Suppressor macrophage treated with lipopolysaccharide for 1 hour (primary cell): Measurements from ENCODE around the gene TSPOAP1.
A peak's percentile ranks its signal among the peaks of the same experiment; 100 is the strongest.

Source experiments
- DNase-seq, 3 donors: peaks; one replicate each; pipeline ENCODE4 v3.0.0-alpha.2; 2020 to 2022

Gene TSPOAP1

DNA sequence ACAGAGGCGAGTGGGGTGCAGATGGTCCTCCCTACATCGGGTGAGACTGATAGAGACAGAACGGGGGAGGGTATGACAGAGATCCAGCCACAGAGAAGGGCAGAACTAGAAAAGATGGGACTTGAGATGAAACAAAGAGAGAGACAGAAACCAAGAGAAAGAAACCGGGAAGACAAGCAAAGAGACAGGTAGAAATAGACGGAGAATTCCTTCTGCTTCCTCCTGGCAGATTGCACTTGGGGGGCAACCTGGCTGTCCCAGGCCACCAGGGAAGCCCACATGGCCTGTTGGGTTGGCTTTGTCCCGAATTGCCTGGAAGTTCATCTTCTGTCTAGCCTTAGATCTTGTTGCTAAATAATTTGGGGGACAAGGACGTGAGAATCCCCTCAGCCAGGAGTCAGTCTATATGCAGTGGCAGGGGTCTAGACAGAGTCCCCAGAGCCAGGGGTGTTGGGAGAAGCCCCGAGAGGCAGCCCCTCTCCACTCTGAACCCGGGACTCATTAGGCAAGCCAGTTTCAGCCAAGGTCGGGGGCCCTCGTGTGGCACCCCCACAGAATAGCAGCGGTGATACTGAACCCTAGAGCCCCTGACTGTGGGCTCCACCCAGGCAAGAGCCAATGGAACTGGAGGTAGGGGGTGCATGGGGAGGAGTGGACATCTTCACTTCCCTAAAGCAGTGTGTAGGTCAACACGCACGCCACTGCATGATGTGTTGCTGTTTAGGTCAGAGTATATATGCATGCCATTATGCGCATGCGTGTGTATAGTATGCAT is 627 bp upstream of the TSPOAP1 start:
- DNase-seq = peak; percentile 88 to 92 (median 90)

DNA sequence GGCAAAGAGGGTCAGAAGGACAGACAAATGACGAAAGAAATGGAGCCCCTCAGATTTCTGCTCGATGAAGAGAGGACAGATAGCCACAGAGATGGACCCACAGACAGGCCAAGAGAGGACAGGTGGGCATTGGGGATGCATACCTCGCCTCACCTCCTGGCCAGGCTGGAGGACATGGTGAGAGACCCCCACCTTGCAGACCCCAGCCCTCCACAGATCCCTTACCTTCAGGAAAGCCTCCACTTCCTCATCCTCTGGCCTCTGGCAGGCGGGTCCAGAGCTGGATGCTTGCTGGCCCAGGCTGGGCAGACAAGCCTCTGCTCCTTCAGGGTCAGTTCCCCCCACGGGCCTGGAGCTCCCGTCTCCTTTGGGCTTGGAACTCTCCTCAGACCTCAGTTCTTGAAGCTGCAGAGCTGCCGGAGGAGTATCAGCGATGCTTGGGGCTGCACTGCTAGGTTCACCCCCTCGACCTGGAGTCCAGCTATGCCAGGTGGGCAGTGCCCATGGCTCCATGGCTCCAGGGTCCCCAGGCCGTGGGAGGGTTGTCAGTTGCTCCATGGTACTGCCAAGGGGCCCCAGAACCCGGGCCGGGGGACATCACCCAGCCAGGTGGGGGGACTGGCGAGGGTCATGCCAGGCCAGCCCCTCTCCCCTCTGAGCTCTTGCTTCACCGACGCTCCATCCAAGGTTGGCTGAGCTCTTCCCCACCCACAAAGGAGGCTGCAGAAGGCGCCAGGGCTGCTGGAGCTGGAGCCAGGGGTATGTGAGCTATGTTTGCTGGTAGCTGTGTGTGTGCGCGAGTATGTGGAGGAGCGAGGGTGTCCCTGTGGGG is 1.0 kb downstream of the TSPOAP1 start:
- DNase-seq = peak in 2 of 3 donors; percentile 21 to 46

DNA sequence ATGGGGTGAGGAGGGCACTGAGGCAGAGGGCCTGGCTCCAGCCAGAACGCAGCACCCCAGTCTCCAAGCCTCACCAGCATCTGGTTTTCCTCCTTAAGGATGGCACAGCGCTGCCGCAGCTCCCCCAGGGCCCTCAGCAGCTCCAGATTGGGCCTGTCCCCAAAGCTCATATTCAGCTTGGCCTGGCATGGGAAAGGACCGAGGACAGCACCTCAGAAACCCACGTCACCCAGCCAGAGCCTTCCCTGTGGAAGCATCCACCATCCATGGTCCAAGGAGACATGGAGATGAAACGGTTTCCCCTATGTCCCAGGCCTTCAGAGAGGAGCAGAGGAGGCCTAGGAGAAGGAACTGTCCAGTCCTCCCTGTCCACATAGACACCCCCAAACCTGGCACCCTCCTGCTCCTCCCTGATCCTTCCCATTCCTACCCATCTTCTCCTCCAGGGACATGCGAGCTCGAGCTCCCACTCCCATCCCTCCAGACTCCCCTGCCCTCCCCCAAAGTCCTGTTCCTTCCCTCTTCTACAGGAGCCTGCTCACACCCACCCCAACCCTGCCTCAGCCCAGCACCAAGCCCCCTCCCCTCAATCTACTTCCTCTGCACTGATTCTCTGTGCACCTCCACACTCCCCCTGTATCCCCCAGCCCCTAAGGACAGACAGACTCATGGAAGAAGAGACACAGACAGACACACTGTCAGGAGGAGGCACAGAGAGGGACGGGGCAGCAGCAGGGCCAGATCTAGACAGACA is 1.8 kb downstream of the TSPOAP1 start:
- no peak for DNase-seq

DNA sequence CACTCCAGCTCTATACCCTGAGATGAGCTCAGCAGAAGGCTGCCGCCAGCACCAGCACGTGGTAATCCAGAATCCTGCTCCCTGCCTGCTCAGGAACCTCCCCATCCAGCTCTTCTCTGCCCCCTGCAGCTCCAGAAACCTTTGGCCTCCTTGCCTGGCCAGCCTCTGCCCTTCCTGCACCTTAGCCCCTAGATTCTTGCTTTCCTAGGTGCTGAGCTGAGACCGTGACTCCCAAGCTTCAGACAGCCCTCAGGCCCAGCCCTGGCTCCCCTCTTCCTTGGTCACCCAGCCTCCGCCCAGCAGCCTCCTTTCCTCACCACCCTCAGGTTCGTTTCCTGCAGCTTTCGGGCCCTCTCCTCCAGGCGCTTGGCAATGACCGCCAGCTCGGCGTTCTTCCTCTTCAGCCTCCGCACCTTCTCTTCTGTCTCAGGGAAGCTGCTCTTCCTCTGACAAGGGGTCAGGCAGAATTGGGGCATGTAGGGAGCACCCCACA is 2.6 kb downstream of the TSPOAP1 start:
- peak in 2 of 3 donors; percentile 23 to 44 for DNase-seq

DNA sequence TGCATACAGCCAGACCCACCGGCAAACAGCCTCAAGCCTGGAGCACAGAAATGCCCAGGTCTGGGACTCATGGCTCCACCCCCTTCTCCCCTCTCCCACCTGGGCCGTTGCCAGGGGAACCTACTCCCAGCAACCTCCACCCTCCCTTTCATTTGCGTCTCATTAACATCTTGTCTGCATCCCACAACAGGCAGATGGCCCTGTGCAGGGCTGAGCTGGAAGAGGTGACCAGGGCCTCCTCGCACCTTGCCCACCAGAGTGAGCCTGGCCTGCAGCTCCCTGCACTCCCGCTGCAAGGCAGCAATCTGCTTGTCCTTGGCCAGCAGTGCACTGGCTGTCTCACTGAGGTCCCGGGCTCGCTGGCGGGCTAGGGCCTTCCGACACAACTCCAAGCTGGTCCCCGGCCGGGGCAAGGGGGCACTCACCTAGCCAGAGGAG is 3.3 kb downstream of the TSPOAP1 start:
- no peak for DNase-seq

DNA sequence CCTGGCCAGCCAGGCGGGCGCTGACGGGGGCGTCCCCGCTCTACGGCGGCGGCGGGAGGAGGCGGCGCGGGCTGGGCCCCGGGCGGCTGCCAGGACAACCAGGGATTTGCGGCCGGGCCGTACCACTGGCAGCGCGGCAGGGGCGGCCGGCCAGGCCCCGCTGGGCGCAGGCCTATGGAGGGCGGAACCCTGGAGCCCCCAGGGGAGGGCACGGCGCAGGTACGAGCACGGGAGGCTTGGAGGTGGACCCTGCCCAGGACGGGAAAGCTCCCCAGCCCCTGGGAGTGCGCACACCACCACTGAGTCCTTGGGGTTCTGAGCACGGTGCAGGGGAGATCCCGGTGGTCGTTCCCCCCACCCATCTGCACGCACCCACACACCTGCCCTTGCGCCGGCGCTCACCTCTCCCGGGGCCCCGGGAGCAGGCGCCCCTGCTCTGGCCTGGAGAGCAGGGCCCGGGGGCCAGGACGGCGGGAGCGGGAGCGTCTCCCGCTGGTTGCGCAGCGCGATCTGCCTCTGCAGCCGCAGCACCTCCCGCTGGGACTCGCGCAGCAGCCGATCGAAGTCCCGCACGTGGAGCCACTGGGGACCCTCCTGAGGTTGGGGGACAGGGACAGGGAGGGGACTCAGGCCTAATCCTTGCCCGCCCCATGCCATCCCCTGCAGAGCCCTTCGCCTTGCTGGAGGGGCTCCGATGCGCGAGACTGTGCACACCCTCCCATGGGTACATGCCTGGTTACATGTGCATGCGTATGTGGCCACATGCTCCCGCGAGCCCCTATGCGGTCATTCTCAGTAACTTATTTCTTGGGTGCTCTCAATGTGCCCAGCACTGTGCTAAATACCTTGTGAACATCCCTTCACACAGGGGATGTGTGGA is 3.9 kb downstream of the TSPOAP1 start:
- peak in 1 of 3 donors; percentile 46 for DNase-seq

DNA sequence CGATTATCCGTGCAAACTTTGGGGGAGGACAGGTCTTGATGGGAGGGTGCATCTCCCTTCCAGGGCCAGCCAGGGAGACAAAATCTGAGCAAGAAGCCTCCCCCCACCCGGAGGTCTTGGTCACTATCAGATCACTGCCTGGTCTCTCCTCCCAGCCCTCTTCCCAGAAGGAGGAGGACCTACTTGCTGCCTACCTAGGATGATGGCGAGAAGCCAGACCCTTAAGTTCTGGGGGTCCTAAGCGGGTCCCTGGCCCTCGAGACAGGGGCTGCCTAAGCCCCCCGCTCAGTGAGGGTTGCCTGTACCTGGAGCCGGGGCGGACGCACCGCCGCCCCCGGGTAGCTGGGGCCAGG is 4.6 kb downstream of the TSPOAP1 start:
- DNase-seq = no peak

DNA sequence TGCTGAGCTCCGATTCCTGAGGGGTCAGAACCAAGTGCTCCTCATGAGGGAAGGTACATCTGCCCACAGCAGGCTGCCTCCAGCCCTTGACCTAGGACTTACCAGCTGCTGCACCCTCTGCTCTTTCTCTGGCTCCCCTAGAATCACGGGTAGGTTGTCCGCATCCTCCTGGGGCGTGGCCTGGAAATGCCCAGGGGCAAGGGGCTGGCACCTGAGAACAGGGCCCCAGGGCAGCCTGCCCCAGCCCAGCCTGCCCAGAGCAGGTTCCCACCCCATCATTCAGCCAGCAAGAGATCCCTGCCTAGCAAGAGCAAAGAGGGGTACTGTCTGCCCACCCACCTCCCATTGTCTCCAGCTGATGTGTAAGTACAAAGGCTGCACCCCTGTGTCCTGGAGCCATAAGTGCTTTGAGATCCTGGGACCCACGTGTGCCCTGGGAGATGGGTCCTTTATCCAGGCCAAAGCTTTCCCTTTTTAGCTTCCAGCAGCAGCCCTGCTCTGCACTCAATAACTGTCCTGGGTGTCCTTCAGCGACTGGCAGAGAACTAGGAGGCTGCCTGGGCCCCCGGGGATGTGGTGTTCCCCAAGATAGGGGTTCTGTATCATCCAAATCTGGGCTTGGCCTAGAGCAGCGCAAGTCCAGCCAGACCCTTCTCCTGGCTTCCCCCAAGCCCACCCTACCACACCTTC is 5.1 kb downstream of the TSPOAP1 start:
- no peak for DNase-seq

DNA sequence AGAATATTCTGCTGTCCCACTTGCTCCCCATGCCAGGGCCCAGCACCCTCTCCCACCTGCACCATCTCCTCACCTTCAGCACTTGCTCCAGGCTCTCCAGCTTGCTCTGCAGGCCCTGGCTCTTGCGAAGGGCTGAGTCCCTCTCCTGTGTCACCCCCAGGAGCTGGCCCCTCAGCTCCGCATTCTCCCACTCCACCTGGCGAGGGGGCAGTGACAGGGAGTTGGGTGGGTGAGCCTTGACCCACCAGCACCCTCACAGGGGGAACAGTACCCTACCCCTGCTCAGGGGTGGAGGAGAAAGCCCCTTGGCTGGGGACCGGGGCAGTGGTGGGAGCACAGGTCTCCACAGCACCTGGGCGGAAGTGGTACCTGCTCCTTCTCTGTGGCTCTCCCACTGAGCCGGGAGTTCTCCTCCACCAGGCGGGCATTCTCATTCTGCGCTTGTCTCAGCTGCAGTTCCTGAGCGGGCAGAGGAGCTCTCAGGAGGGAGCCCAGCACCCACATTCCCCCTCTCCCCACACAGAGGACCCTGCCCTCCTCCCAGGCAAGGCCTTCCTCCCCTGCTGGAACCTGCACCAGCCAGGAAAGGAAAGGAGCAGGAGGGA is 5.9 kb downstream of the TSPOAP1 start:
- DNase-seq = no peak

DNA sequence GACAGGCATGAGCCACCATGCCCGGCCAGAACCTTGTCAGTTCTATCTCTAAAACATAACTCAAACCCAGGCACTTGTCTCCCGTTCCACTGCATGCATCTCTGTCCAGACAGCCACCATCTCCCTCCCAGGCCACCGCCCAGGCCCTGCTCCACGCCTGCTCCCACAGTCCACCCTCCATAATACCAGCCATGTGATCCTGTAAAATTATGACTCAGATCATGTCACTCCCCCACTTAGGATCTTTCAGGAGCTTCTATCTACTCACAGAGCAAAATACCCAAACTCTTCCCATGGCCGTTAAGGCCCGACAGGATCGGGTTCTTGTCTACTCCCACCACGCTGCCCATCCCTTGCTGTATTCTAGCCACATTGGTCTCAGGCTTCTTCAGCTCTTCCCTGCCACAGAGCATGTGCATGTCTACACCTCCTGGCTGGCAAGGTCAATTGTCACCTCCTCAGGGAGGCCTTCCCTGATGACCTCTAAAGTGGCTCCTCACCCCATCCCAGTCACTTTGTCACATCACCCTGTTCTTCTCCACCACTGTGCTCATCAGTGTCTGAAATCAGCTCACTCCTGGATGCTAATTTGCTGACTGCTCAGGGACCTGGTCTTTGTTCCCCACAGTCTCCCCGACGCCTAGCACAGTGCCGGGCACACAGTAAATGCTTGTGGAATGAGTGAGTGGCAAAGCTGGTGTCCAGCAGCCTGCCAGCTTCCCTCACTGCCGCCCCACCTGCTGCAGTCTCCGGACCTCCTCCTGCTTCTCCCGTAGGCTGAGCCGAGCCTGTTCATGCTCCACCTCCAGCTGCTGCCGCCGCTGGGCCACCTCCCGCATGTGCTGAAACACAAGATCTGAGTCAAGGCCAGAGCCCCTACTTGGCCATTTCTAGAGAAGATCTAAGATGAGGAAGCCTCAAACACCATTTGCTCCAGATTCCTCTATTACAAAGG is 6.7 kb downstream of the TSPOAP1 start:
- DNase-seq = peak in 1 of 3 donors; percentile 29

DNA sequence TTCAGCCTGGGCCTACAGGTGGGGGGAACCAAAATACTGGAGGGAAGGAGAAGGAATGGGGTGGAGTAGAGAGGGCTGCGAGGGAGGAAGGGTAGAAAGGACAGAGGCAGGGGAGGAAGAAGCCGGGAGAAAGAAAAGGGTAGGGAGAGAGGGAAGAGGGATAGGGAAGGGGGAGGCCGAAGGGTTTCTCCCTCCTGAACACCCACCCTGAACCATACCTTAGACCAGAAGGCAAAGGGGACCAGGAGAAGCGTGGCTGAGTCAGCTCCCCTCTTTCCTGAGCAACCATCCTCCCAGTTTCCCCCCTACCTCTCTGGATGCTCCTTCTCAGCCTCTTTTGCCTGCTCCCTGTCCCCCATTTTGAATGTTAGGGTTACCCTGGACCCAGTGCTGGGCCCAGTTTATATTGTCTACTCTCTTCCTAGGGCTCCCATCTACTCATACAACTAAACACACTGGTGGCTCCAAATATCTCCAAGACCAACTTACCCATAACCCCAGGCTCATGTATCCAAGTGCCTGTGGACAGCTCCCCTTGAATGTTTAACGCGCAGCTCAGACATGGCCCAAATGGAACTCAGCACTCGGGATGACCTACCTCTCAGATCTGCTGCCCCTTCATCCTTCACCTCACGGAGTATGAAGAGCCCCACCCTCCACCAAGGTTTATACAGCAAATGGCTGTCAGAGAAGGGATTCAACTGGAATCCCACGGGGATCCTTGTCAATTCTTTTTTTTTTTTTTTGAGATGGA is 7.8 kb downstream of the TSPOAP1 start:
- DNase-seq = no peak

DNA sequence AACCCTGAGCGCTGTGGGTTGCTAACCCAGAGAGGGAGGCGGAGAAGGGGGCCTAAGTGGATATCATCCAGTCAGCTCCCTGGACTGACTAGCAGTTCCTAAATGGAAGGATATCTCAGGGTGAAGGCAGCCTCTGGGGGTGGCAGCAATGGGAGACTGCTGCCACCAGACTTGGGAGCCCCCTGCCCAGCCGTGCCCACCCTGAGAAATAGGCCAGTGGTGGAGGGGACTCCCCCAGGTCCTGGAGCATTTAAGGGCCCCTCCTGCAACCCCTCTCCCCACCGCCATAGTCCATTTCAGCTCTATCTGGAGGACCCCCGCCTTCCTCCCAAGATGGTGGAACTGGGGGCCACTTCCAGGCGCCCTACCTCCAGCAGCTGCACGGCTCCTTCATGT is 8.4 kb downstream of the TSPOAP1 start:
- no peak for DNase-seq

DNA sequence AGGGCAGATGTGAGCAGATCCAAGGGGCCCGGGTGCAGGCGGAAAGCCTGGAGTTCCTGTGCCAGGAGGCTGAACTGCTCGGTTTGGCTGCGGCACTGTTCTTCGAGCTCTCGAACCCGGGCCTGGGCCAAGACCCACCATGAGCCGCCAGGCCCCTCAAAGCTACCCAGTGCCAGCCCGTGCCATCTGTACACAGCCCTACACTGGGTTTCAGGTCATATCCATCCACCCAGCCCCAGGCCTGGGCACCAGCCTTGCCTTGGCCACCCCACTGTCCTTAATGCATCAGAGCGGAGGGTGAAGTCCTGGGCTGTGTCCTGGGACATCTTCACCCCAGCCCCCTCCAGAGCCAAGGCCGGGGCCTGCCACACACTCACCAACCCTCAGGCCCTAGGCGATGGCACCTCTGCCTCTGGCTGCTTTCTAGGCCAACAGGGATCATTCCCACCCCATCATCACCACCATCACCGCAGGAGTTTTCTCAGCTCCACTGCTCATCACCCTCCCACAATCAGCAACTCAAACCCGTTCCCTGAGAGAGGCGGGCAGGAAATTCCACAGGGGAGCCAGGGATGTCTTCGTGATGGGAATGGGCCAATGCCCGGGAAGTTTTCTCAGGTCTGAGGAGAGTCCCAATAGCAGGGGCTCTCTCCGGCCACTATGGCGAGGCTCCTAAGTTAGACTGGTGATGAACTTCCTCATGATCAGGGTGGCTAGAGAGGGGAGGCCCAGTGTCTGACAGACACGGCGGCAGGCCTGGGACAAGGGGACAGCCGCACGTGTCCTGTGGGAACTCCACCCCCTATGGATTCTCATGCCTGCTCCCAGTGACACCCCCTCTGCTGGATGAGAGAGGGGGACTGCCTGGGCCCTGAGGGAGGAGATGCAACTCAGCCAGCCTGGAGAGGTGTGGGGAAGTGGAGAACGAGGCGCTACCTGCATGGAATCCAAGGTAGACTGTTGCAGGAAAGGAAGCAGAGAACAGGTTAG is 9.1 kb downstream of the TSPOAP1 start:
- no peak for DNase-seq

DNA sequence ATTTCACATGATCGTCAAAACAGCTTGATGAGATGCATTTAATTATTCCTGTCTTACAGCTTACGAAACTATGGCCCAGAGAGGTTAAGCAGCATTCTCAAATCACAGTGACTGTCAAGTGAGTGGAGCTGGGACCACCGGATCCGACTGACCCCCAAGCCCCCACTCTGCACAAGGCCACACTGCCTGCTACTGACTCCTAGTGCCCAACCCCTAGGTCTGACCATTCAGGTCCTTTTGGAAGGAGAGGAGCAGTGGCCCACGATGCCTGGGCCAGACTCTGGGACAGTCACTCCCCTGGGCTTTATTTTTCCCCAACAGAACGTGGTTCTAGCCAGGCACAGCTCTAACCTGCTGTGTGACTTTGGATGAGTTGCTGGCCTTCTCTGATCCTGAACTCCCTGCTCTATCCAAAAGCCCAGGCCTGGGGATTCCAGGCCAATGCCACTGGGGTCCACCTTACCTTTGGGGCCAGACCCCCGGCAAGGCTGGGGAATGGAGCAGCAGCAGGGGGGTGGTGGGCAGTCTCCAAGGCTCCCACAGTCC is 9.9 kb downstream of the TSPOAP1 start:
- no peak for DNase-seq

DNA sequence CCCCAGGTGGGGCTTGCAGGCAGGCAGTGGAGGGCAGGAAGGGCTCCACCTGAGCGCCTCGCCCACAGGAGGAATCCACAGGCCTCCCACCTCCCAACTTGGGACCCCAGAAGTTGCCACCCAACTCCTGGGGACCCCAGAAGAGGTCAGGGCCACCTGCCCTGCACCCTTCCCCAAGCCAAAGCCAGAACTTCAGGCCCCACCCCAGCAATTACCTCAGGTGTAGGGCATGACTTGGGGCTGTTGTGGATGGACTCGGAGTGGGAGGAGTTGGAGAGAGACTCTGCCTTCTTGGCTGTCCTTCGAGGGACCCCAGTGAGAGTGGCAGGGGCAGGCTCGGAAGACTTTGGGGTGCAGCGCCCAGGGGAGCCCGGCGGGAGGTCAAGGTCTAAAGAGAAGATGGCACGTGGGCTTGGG is 10.5 kb downstream of the TSPOAP1 start:
- DNase-seq = no peak

DNA sequence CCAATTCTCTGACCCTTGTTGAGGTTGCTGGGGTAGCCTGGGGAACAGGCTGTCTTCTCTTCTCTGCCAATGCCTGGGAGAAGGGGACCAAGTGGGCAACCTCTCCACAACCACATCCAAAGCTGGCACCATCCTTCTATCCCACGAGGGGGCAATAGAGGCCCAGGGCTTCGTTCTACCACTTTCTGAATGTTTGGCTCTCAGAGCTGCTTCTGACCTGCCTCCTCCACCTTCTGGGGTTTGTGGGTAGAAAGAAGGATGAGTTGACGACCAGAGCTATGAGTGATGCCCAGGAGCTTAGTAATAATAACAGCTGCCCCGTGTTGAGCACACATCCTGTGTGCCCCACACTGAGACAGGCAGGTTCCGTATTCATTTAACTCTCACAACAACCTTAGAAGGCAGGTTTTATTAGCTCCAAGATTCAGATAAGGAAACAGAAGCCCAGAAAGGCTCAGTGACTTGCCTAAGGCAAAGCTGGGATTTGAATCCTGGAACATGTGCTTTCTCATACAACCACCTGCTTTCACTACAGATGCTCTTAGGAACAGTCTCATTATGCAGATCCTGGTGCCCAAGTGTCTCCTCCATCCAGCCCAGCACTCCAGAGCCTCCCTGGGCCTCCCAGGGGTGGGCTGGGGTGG is 11.1 kb downstream of the TSPOAP1 start:
- peak; percentile 70 to 75 (median 70) for DNase-seq
